Measurements from ENCODE around the gene RPS27.

- TF ChIP-seq TAF1 (IDR thresholded peaks at IDR 0.05; ENCODE audit: low read depth, low read length) (no peak), POLR2A (IDR thresholded peaks at IDR 0.05; ENCODE audit: low read depth, low read length) (no peak)
Observed at GRCh38 chr1:153953859-153954365, 36.6 kb upstream of the RPS27 start.
